DMS53 treated with DMSO at 0.1 percent for 48 hours (cell line): ENCODE measurements around the gene C20orf96.
"Not testable (repeated sequence)": the region's sequence is repeated elsewhere in the genome, so short reads cannot be mapped to it uniquely, and the experiment has no call there.

Experiments
- DNase-seq: peaks from one replicate; lab custom pipeline; 2025; ENCODE audit not compliant: unreplicated experiment; lab: John Stamatoyannopoulos, UW

C20orf96 gene

GRCh38 chr20:290084-290831 lies at the start of gene C20orf96:
C20orf96 (minus strand) TSS chr20:290750; CDS start chr20:290610, 140 bp downstream.
- DNase-seq: peak; percentile 84

GRCh38 chr20:336040-336439 lies 45.5 kb upstream of the C20orf96 start:
- not testable (repeated sequence) for DNase-seq

- no peak for DNase-seq
Observed at GRCh38 chr20:334578-334977, 44.0 kb upstream of the C20orf96 start.

GRCh38 chr20:330233-331149 lies 39.9 kb upstream of the C20orf96 start:
- DNase-seq: peak; percentile 50

GRCh38 chr20:329851-330232 lies 39.3 kb upstream of the C20orf96 start:
- peak; percentile 74 for DNase-seq

GRCh38 chr20:328975-329695 lies 38.6 kb upstream of the C20orf96 start:
- DNase-seq: no peak

- no peak for DNase-seq
Observed at GRCh38 chr20:328027-328974, 37.8 kb upstream of the C20orf96 start.

- peak; percentile 80 for DNase-seq
Observed at GRCh38 chr20:327186-328026, 36.9 kb upstream of the C20orf96 start.

GRCh38 chr20:326645-327185 lies 36.2 kb upstream of the C20orf96 start:
- no peak for DNase-seq

GRCh38 chr20:325889-326644 lies 35.5 kb upstream of the C20orf96 start:
- peak; percentile 56 for DNase-seq

- DNase-seq: peak; percentile 87
Observed at GRCh38 chr20:325045-325888, 34.7 kb upstream of the C20orf96 start, which contains the start of gene SOX12. SOX12 (plus strand) TSS chr20:325552; CDS start chr20:325925, 373 bp downstream.

GRCh38 chr20:324177-325044 lies 33.9 kb upstream of the C20orf96 start:
- DNase-seq: peak; percentile 85

GRCh38 chr20:316316-317068 lies 25.9 kb upstream of the C20orf96 start:
- no peak for DNase-seq

GRCh38 chr20:313948-314347 lies 23.4 kb upstream of the C20orf96 start:
- DNase-seq: no peak

GRCh38 chr20:313402-313801 lies 22.9 kb upstream of the C20orf96 start:
- DNase-seq: no peak

- DNase-seq: no peak
Observed at GRCh38 chr20:312866-313265, 22.3 kb upstream of the C20orf96 start.
